ENCODE data around the gene CREB5. TPM values are rescaled to one million over a fixed set of nuclear protein-coding genes. Genes with fewer than 3 reads are reported as not detected.

CREB5 gene
- polyA plus RNA-seq, 1 experiment = 3.9 TPM

DNA sequence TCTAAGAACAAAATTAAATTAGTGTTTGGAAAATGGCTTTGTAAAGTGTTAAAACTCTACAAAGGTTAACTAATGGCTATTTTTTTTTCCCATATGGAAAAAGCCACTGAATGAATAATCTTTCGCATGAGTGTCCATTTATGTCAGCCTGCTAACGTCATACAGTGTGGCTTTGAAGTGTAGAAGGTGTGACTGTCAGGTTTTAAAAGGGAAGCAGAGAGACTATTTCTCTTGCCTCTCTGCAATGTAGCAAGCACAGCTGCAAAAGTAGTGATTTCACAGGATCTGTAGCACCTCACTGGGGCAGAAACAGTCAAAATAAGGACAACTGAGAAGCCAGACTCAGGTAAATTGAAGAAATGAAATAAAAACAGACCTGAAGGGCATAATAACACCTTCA, 53.4 kb downstream of the CREB5 start:
- DNase-seq (ENCODE audit: low read depth) = no peak
- POLR2A ChIA-PET = no interaction called here
- Histone ChIP-seq H3K4me3 (ENCODE audit: low read depth, low read length) (no peak overlapping the region), H3K36me3 (ENCODE audit: control insufficient read depth, insufficient read depth, low read length) (no peaks in the 10 kb centered on the region), H3K27me3 (ENCODE audit: control insufficient read depth, insufficient read depth, low read length) (no peaks in the 10 kb centered on the region; the same call in 1 of the 2 replicates)
- no peak for TF ChIP-seq CTCF (IDR thresholded peaks at IDR 0.05; ENCODE audit: insufficient read depth, low read depth, low read length)
- CTCF ChIA-PET = interaction anchor here (1.1 kb wide), 1 partner anchor 18 kb away, joined by 4 read pairs; no protein-coding TSS in a partner anchor

GRCh38 chr7:28466341-28466740, 54.0 kb downstream of the CREB5 start:
- Histone ChIP-seq H3K4me3 (ENCODE audit: low read depth, low read length) (no peak overlapping the region), H3K27me3 (ENCODE audit: control insufficient read depth, insufficient read depth, low read length) (no peaks in the 10 kb centered on the region; the same call in 1 of the 2 replicates), H3K36me3 (ENCODE audit: control insufficient read depth, insufficient read depth, low read length) (no peaks in the 10 kb centered on the region)
- no peak for DNase-seq (ENCODE audit: low read depth)
- TF ChIP-seq CTCF (IDR thresholded peaks at IDR 0.05; ENCODE audit: insufficient read depth, low read depth, low read length) = no peak
- CTCF ChIA-PET = no interaction called here
- POLR2A ChIA-PET = no interaction called here

- H3K36me3 ChIP-seq (ENCODE audit: control insufficient read depth, insufficient read depth, low read length) = no peaks in the 10 kb centered on the region
- ChIA-PET POLR2A (no interaction called here), CTCF (no interaction called here)
- TF ChIP-seq CTCF (IDR thresholded peaks at IDR 0.05; ENCODE audit: insufficient read depth, low read depth, low read length) = no peak
- H3K27me3 ChIP-seq (ENCODE audit: control insufficient read depth, insufficient read depth, low read length) = no peaks in the 10 kb centered on the region; the same call in 1 of the 2 replicates
- no peak overlapping the region for H3K4me3 ChIP-seq (ENCODE audit: low read depth, low read length)
- no peak for DNase-seq (ENCODE audit: low read depth)
Observed at GRCh38 chr7:28466885-28467284, 54.6 kb downstream of the CREB5 start.

- ChIA-PET CTCF (no interaction called here), POLR2A (no interaction called here)
Observed at GRCh38 chr7:28469562-28469961, 57.2 kb downstream of the CREB5 start.

GRCh38 chr7:28470344-28470743, 58.0 kb downstream of the CREB5 start:
- POLR2A ChIA-PET = no interaction called here
- Histone ChIP-seq H3K4me3 (ENCODE audit: low read depth, low read length) (no peak overlapping the region), H3K36me3 (ENCODE audit: control insufficient read depth, insufficient read depth, low read length) (no peaks in the 10 kb centered on the region), H3K27me3 (ENCODE audit: control insufficient read depth, insufficient read depth, low read length) (no peaks in the 10 kb centered on the region; the same call in 1 of the 2 replicates)
- no peak for DNase-seq (ENCODE audit: low read depth)
- CTCF ChIA-PET = no interaction called here
- no peak for TF ChIP-seq CTCF (IDR thresholded peaks at IDR 0.05; ENCODE audit: insufficient read depth, low read depth, low read length)

More at GRCh38 chr7:28469562-28469961, 57.2 kb downstream of the CREB5 start:
- no peak for TF ChIP-seq CTCF (IDR thresholded peaks at IDR 0.05; ENCODE audit: insufficient read depth, low read depth, low read length)
- Histone ChIP-seq H3K36me3 (ENCODE audit: control insufficient read depth, insufficient read depth, low read length) (no peaks in the 10 kb centered on the region), H3K4me3 (ENCODE audit: low read depth, low read length) (no peak overlapping the region), H3K27me3 (ENCODE audit: control insufficient read depth, insufficient read depth, low read length) (no peaks in the 10 kb centered on the region; the same call in 1 of the 2 replicates)
- DNase-seq (ENCODE audit: low read depth) = no peak

All from BJ (cell line).